Tibial artery (tissue), 4 donors: ENCODE data around the gene COL28A1.

Source experiments
- DNase-seq, 2 donors: peaks; one replicate each; pipeline ENCODE4 v3.0.0-alpha.2; 2019
- H3K27ac ChIP-seq, 2 donors: fragments of 200-600 bp; sonication (generic) in 1 of 2; 1 replicate in 1 of 2; 2 replicates in 1 of 2; pipeline ENCODE4 v1.5.1; 2018 to 2019; ENCODE audit warnings: mild to moderate bottlenecking in 1 of 2
- H3K27me3 ChIP-seq, 2 donors: fragments of 200-600 bp; sonication (generic) in 1 of 2; one replicate each; pipeline versions ENCODE4 v1.5.1 to v1.6.0; 2016 to 2019
- H3K36me3 ChIP-seq, 3 donors: fragments of 200-600 bp; sonication (generic) in 2 of 3; one replicate each; pipeline ENCODE4 v1.5.1; 2016 to 2019; ENCODE audit warnings: mild to moderate bottlenecking in 2 of 3
- H3K4me1 ChIP-seq, 4 donors: fragments of 200-600 bp; sonication (generic) in 2 of 4; 1 replicate in 3 of 4; 2 replicates in 1 of 4; pipeline ENCODE4 v1.5.1; 2016 to 2019
- H3K4me3 ChIP-seq, 2 donors: fragments of 200-600 bp; sonication (generic) in 1 of 2; 1 replicate in 1 of 2; 2 replicates in 1 of 2; pipeline ENCODE4 v1.5.1; 2018 to 2019; ENCODE audit warnings: mild to moderate bottlenecking in 2 of 2
- H3K9me3 ChIP-seq, 3 donors: fragments of 200-600 bp; sonication (generic) in 1 of 3; one replicate each; pipeline ENCODE4 v1.5.1; 2016 to 2019
- intact Hi-C: fragments of 100-400 bp; cut with DNase I; formaldehyde crosslinking; loops from one replicate; pipeline ENCODE4 v1.15.0; 2023; ENCODE audit warnings: low total_unique reads
- TF ChIP-seq, protein P1 (sequence below), 2 experiments: fragments of 200-600 bp in 1 of 2; fragments of 450-650 bp in 1 of 2; IDR thresholded peaks; one replicate each; pipeline ENCODE4 v1.5.1; 2017 to 2019; ENCODE audit warnings: antibody characterized with exemption in 2 of 2, mild to moderate bottlenecking in 1 of 2, moderate library complexity in 1 of 2

Gene COL28A1

GRCh38 chr7:7323352-7323751 is 212.3 kb downstream of the COL28A1 start:
- intact Hi-C loops, result no loop called here

DNA sequence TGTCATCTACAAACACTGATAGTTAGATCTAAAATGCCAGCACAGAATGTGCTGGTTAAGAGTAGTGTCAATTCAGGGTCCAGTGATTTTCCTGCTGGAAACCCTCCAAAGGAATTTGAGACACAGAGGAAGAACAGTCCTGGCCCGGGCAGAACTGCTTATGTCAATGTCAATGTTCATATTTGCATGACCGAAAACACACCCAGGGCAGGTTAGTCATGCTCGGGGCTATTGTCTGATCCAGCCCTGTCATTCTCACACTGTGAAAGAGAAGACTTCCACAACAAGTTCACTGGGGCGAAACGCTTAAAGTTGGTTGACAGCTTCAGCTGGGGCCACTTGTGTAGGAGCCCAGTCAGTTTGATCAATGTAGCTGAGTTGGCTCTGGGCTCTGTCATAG is 214.0 kb downstream of the COL28A1 start:
- DNase-seq, result no peak

More at GRCh38 chr7:7323352-7323751, 212.3 kb downstream of the COL28A1 start:
- no peaks in the 10 kb centered on the region for H3K9me3 ChIP-seq
- TF ChIP-seq, protein P1, sequence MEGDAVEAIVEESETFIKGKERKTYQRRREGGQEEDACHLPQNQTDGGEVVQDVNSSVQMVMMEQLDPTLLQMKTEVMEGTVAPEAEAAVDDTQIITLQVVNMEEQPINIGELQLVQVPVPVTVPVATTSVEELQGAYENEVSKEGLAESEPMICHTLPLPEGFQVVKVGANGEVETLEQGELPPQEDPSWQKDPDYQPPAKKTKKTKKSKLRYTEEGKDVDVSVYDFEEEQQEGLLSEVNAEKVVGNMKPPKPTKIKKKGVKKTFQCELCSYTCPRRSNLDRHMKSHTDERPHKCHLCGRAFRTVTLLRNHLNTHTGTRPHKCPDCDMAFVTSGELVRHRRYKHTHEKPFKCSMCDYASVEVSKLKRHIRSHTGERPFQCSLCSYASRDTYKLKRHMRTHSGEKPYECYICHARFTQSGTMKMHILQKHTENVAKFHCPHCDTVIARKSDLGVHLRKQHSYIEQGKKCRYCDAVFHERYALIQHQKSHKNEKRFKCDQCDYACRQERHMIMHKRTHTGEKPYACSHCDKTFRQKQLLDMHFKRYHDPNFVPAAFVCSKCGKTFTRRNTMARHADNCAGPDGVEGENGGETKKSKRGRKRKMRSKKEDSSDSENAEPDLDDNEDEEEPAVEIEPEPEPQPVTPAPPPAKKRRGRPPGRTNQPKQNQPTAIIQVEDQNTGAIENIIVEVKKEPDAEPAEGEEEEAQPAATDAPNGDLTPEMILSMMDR (IDR thresholded peaks at IDR 0.05), result no peak
- H3K36me3 ChIP-seq, result no peaks in the 10 kb centered on the region
- H3K4me3 ChIP-seq, result no peak overlapping the region
- no peaks in the 10 kb centered on the region for H3K4me1 ChIP-seq
- DNase-seq, result no peak
- no peak overlapping the region for H3K27ac ChIP-seq
- no peaks in the 10 kb centered on the region for H3K27me3 ChIP-seq

GRCh38 chr7:7318601-7319000 is 217.1 kb downstream of the COL28A1 start:
- Histone ChIP-seq H3K36me3 (no peaks in the 10 kb centered on the region), H3K4me1 (no peaks in the 10 kb centered on the region), H3K9me3 (no peaks in the 10 kb centered on the region), H3K27me3 (no peaks in the 10 kb centered on the region), H3K27ac (no peak overlapping the region), H3K4me3 (no peak overlapping the region)
- no peak for DNase-seq
- intact Hi-C loops, result no loop called here
- TF ChIP-seq, protein P1 (IDR thresholded peaks at IDR 0.05), result no peak

More for the DNA sequence above, 214.0 kb downstream of the COL28A1 start:
- no peaks in the 10 kb centered on the region for H3K27me3 ChIP-seq
- no peak overlapping the region for H3K27ac ChIP-seq
- H3K9me3 ChIP-seq, result no peaks in the 10 kb centered on the region
- no peak overlapping the region for H3K4me3 ChIP-seq
- H3K4me1 ChIP-seq, result no peaks in the 10 kb centered on the region
- intact Hi-C loops, result no loop called here
- TF ChIP-seq, protein P1 (IDR thresholded peaks at IDR 0.05), result no peak
- H3K36me3 ChIP-seq, result no peaks in the 10 kb centered on the region

- intact Hi-C loops, result no loop called here
- H3K27ac ChIP-seq, result no peak overlapping the region
- H3K4me1 ChIP-seq, result no peaks in the 10 kb centered on the region
- H3K9me3 ChIP-seq, result no peaks in the 10 kb centered on the region
- DNase-seq, result no peak
- H3K36me3 ChIP-seq, result no peaks in the 10 kb centered on the region
- no peak overlapping the region for H3K4me3 ChIP-seq
- H3K27me3 ChIP-seq, result no peaks in the 10 kb centered on the region
- TF ChIP-seq, protein P1 (IDR thresholded peaks at IDR 0.05), result no peak
Measured at GRCh38 chr7:7317850-7318249, 217.8 kb downstream of the COL28A1 start.

- no peak for DNase-seq
- no peaks in the 10 kb centered on the region for H3K27me3 ChIP-seq
- H3K4me3 ChIP-seq, result no peak overlapping the region
- H3K36me3 ChIP-seq, result no peaks in the 10 kb centered on the region
- intact Hi-C loops, result no loop called here
- TF ChIP-seq, protein P1 (IDR thresholded peaks at IDR 0.05), result no peak
- H3K9me3 ChIP-seq, result no peaks in the 10 kb centered on the region
- H3K4me1 ChIP-seq, result no peaks in the 10 kb centered on the region
- H3K27ac ChIP-seq, result no peak overlapping the region
Measured at GRCh38 chr7:7315851-7316250, 219.8 kb downstream of the COL28A1 start.

DNA sequence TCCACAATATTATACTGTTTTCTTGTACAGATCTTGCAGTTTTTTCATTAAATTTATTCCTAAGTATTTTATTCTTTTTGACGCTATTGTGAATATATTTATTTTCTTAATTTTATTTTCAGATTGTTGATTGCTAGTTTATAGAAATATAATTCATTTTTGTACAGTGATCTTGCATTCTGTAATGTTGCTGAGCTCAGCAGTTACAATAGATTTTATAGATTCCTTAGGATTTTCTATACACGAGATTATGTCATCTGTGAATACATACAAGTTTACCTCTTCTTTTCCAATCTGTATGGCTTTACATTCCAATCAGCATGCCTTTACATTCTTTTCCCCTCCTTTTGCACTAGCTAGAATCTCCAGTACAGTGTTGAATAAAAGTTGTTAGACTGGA is 223.3 kb downstream of the COL28A1 start:
- TF ChIP-seq, protein P1 (IDR thresholded peaks at IDR 0.05), result no peak
- no peak overlapping the region for H3K27ac ChIP-seq

More for the DNA sequence above, 223.3 kb downstream of the COL28A1 start:
- no peaks in the 10 kb centered on the region for H3K27me3 ChIP-seq
- no peaks in the 10 kb centered on the region for H3K4me1 ChIP-seq
- intact Hi-C loops, result no loop called here
- no peaks in the 10 kb centered on the region for H3K36me3 ChIP-seq
- H3K9me3 ChIP-seq, result no peaks in the 10 kb centered on the region
- DNase-seq, result no peak
- H3K4me3 ChIP-seq, result no peak overlapping the region
